ENCODE data around the gene AKAP12.

The AKAP12 gene

GRCh38 chr6:151286214-151286613 lies 46.4 kb downstream of the AKAP12 start:
- H3K4me1 ChIP-seq (ENCODE audit: insufficient read depth, low read length, severe bottlenecking), result peaks cover 11% of the 10 kb centered on the region
- no peak overlapping the region for H3K4me3 ChIP-seq (ENCODE audit: low read depth, low read length, poor library complexity, severe bottlenecking)
- no peaks in the 10 kb centered on the region for H3K79me2 ChIP-seq (ENCODE audit: insufficient read depth, low read length)
- H3K9me3 ChIP-seq (ENCODE audit: low read length), result no peaks in the 10 kb centered on the region
- 0 out of 2 replicates have a peak, but pooled peaks cover 2% of the 10 kb centered on the region for H3K27me3 ChIP-seq (ENCODE audit: insufficient read depth, low read length)
- TF ChIP-seq CTCF (IDR thresholded peaks at IDR 0.05; ENCODE audit: low read length) (no peak), EZH2 (IDR thresholded peaks at IDR 0.05; ENCODE audit: borderline replicate concordance, low read length) (no peak)
- H3K36me3 ChIP-seq (ENCODE audit: insufficient read depth, low read length), result no peaks in the 10 kb centered on the region
- H3K27ac ChIP-seq (ENCODE audit: low read depth, low read length, poor library complexity, severe bottlenecking), result no peak overlapping the region
- no peaks in the 10 kb centered on the region for H3K9me2 ChIP-seq (ENCODE audit: low read depth, low read length)
- no peaks in the 10 kb centered on the region for H3F3A ChIP-seq (ENCODE audit: insufficient read depth, low read length)
- no peak overlapping the region for H2AFZ ChIP-seq (ENCODE audit: low read length)
- no peak overlapping the region for H3K9ac ChIP-seq (ENCODE audit: low read length)
- no peaks in the 10 kb centered on the region for H4K20me1 ChIP-seq (ENCODE audit: insufficient read depth, low read length)
- no peak overlapping the region for H3K4me2 ChIP-seq (ENCODE audit: low read length)

- Histone ChIP-seq H3K79me2 (ENCODE audit: insufficient read depth, low read length) (no peaks in the 10 kb centered on the region), H3K9me2 (ENCODE audit: low read depth, low read length) (no peaks in the 10 kb centered on the region), H2AFZ (ENCODE audit: low read length) (no peak overlapping the region), H3F3A (ENCODE audit: insufficient read depth, low read length) (no peaks in the 10 kb centered on the region), H3K4me3 (ENCODE audit: low read depth, low read length, poor library complexity, severe bottlenecking) (no peak overlapping the region), H3K9me3 (ENCODE audit: low read length) (no peaks in the 10 kb centered on the region), H3K27me3 (ENCODE audit: insufficient read depth, low read length) (0 out of 2 replicates have a peak, but pooled peaks cover 2% of the 10 kb centered on the region), H3K9ac (ENCODE audit: low read length) (no peak overlapping the region), H3K4me2 (ENCODE audit: low read length) (no peak overlapping the region), H4K20me1 (ENCODE audit: insufficient read depth, low read length) (no peaks in the 10 kb centered on the region), H3K36me3 (ENCODE audit: insufficient read depth, low read length) (no peaks in the 10 kb centered on the region), H3K4me1 (ENCODE audit: insufficient read depth, low read length, severe bottlenecking) (peaks cover 11% of the 10 kb centered on the region), H3K27ac (ENCODE audit: low read depth, low read length, poor library complexity, severe bottlenecking) (no peak overlapping the region)
- TF ChIP-seq EZH2 (IDR thresholded peaks at IDR 0.05; ENCODE audit: borderline replicate concordance, low read length) (no peak), CTCF (IDR thresholded peaks at IDR 0.05; ENCODE audit: low read length) (no peak)
These were observed 49.1 kb downstream of the AKAP12 start for GRCh38 chr6:151288712-151289398.

- no peak overlapping the region for H3K27ac ChIP-seq (ENCODE audit: low read depth, low read length, poor library complexity, severe bottlenecking)
- H3K9me2 ChIP-seq (ENCODE audit: low read depth, low read length), result no peaks in the 10 kb centered on the region
- no peaks in the 10 kb centered on the region for H3K79me2 ChIP-seq (ENCODE audit: insufficient read depth, low read length)
- H3K9me3 ChIP-seq (ENCODE audit: low read length), result no peaks in the 10 kb centered on the region
- 0 out of 2 replicates have a peak, but pooled peaks cover 2% of the 10 kb centered on the region for H3K27me3 ChIP-seq (ENCODE audit: insufficient read depth, low read length)
- no peaks in the 10 kb centered on the region for H4K20me1 ChIP-seq (ENCODE audit: insufficient read depth, low read length)
- H3K36me3 ChIP-seq (ENCODE audit: insufficient read depth, low read length), result no peaks in the 10 kb centered on the region
- TF ChIP-seq EZH2 (IDR thresholded peaks at IDR 0.05; ENCODE audit: borderline replicate concordance, low read length), result no peak
- TF ChIP-seq CTCF (IDR thresholded peaks at IDR 0.05; ENCODE audit: low read length), result no peak
- H3K9ac ChIP-seq (ENCODE audit: low read length), result no peak overlapping the region
- H3K4me3 ChIP-seq (ENCODE audit: low read depth, low read length, poor library complexity, severe bottlenecking), result no peak overlapping the region
- H3F3A ChIP-seq (ENCODE audit: insufficient read depth, low read length), result no peaks in the 10 kb centered on the region
- H3K4me2 ChIP-seq (ENCODE audit: low read length), result no peak overlapping the region
- peaks cover 6% of the 10 kb centered on the region for H3K4me1 ChIP-seq (ENCODE audit: insufficient read depth, low read length, severe bottlenecking)
- no peak overlapping the region for H2AFZ ChIP-seq (ENCODE audit: low read length)
These were observed 49.7 kb downstream of the AKAP12 start for GRCh38 chr6:151289399-151290007.

All from OCI-LY1 (cell line).